CD4-positive, alpha-beta T cell (primary cell): Measurements from ENCODE around the gene TMEM233. TPM values are rescaled to one million over a fixed set of nuclear protein-coding genes. Genes with fewer than 3 reads are reported as not detected.

Source experiments
- ATAC-seq: fragments of 200-7000 bp; cut with Tn5 transposase; one replicate; pipeline ENCODE4 v1.10.0; 2022; ENCODE audit warnings: mild to moderate bottlenecking; ENCODE audit not compliant: poor library complexity
- CTCF ChIA-PET: fragments of 350-600 bp; sonication (Branson Sonifier 250); formaldehyde crosslinking; loops from one replicate; lab custom pipeline; 2021; ENCODE audit warnings: antibody characterized with exemption, inconsistent platforms; lab: Charles Lee
- POLR2A ChIA-PET: fragments of 350-600 bp; sonication (Branson Sonifier 250); formaldehyde crosslinking; loops from one replicate; lab custom pipeline; 2021; ENCODE audit warnings: antibody characterized with exemption, inconsistent platforms; lab: Charles Lee
- DNase-seq, 14 experiments: peaks; one replicate each; pipeline ENCODE4 v3.0.0-alpha.2; 2013 to 2020; ENCODE audit warnings: mixed read lengths in 2 of 14
- H3K27ac ChIP-seq, 2 donors: one replicate each; pipeline versions ENCODE4 v1.5.1 to v1.7.0; 2013; ENCODE audit warnings: low read length in 2 of 2, low read depth in 1 of 2, mild to moderate bottlenecking in 1 of 2
- H3K27me3 ChIP-seq, 2 experiments: 1 replicate in 1 of 2; 2 replicates in 1 of 2; pipeline versions ENCODE4 v1.6.1 to v1.7.0; 2013; ENCODE audit warnings: low read length in 2 of 2, control low read depth in 1 of 2, mild to moderate bottlenecking in 1 of 2, moderate library complexity in 1 of 2; ENCODE audit not compliant: insufficient read depth in 2 of 2, control insufficient read depth in 1 of 2
- H3K36me3 ChIP-seq: one replicate; pipeline ENCODE4 v1.6.1; 2013; ENCODE audit warnings: low read length, control low read depth; ENCODE audit not compliant: insufficient read depth
- H3K4me1 ChIP-seq: one replicate; pipeline ENCODE4 v1.6.1; 2013; ENCODE audit warnings: low read length, control low read depth; ENCODE audit not compliant: insufficient read depth
- H3K4me3 ChIP-seq: one replicate; pipeline ENCODE4 v1.5.1; 2013; ENCODE audit warnings: mild to moderate bottlenecking, low read length, moderate library complexity
- H3K9me3 ChIP-seq, 2 experiments: 1 replicate in 1 of 2; 2 replicates in 1 of 2; pipeline versions ENCODE4 v1.6.1 to v1.7.0; 2013; ENCODE audit warnings: low read length in 2 of 2, mild to moderate bottlenecking in 2 of 2, control low read depth in 1 of 2, moderate library complexity in 1 of 2; ENCODE audit not compliant: control insufficient read depth in 1 of 2, insufficient read depth in 1 of 2
- H3K27ac Mint-ChIP-seq: one replicate; pipeline ENCODE4 v1.8.0; 2020; ENCODE audit warnings: mixed read lengths
- H3K27me3 Mint-ChIP-seq: one replicate; pipeline ENCODE4 v1.8.0; 2021; ENCODE audit warnings: mixed read lengths
- H3K36me3 Mint-ChIP-seq: one replicate; pipeline ENCODE4 v1.8.0; 2021; ENCODE audit warnings: low read depth, mixed read lengths
- H3K4me1 Mint-ChIP-seq: one replicate; pipeline ENCODE4 v1.8.0; 2021; ENCODE audit warnings: low read depth, mixed read lengths
- H3K4me3 Mint-ChIP-seq: one replicate; pipeline ENCODE4 v1.8.0; 2020; ENCODE audit warnings: mild to moderate bottlenecking, mixed read lengths
- H3K9me3 Mint-ChIP-seq: one replicate; pipeline ENCODE4 v1.8.0; 2020; ENCODE audit warnings: mixed read lengths
- CTCF ChIP-seq: fragments of 200-600 bp; IDR thresholded peaks from one replicate; pipeline ENCODE4 v1.8.0; 2022; ENCODE audit warnings: antibody characterized with exemption, mild to moderate bottlenecking
- intact Hi-C, 2 experiments: fragments of 100-400 bp; cut with DNase I in 1 of 2; cut with micrococcal nuclease in 1 of 2; formaldehyde crosslinking; loops; one replicate each; pipeline versions ENCODE4 v1.15.1 to v1.9.0; 2023 to 2025; cut with DNase I, micrococcal nuclease
- total RNA-seq, 174 experiments: library from RNA in 2 of 174; stranded (reverse) in 2 of 174; gene quantifications; one replicate each; pipeline ENCODE4 v1.2.3 and lab custom pipeline; 2021 to 2026

Gene TMEM233
- total RNA-seq, 2 experiments from 2014 or later, result not detected

GRCh38 chr12:119664642-119665041 lies 71.1 kb downstream of the TMEM233 start:
- Histone ChIP-seq H3K27ac (no peak overlapping the region), H3K4me1 (peaks cover 18% of the 10 kb centered on the region), H3K27me3 (no peaks in the 10 kb centered on the region), H3K36me3 (no peaks in the 10 kb centered on the region), H3K9me3 (no peaks in the 10 kb centered on the region), H3K4me3 (no peak overlapping the region)
- peaks cover 34% of the 10 kb centered on the region for H3K4me1 Mint-ChIP-seq
- H3K36me3 Mint-ChIP-seq, result peaks cover 5% of the 10 kb centered on the region
- CTCF ChIA-PET, result no interaction called here
- H3K27ac Mint-ChIP-seq, result no peak overlapping the region
- H3K27me3 Mint-ChIP-seq, result no peaks in the 10 kb centered on the region
- no peak for DNase-seq
- no peaks in the 10 kb centered on the region for H3K9me3 Mint-ChIP-seq
- H3K4me3 Mint-ChIP-seq, result no peak overlapping the region
- ATAC-seq, result no peak
- no peak for TF ChIP-seq CTCF
- POLR2A ChIA-PET, result no interaction called here
- intact Hi-C loops, result loop anchor here in 1 of 2 experiments (5.0 to 10.0 kb wide), 3 partner anchors 210 to 1290 kb away; partner anchors contain the start of genes CIT, SUDS3 and TAOK3

- ATAC-seq (no peak), DNase-seq (no peak)
- H3K36me3 ChIP-seq, result peaks cover 3% of the 10 kb centered on the region
- H3K4me3 ChIP-seq, result no peak overlapping the region
- Mint-ChIP-seq H3K4me3 (peak overlapping the region; percentile 17), H3K27ac (no peak overlapping the region), H3K4me1 (peaks cover 36% of the 10 kb centered on the region), H3K27me3 (no peaks in the 10 kb centered on the region), H3K36me3 (peaks cover 11% of the 10 kb centered on the region), H3K9me3 (no peaks in the 10 kb centered on the region)
- intact Hi-C loops, result loop anchor here in 1 of 2 experiments (5.0 to 10.0 kb wide), 3 partner anchors 209 to 1291 kb away; partner anchors contain the start of genes CIT, SUDS3 and TAOK3
- no peaks in the 10 kb centered on the region for H3K27me3 ChIP-seq
- H3K27ac ChIP-seq, result no peak overlapping the region
- CTCF ChIA-PET, result no interaction called here
- no peak for TF ChIP-seq CTCF
- POLR2A ChIA-PET, result no interaction called here
- peaks cover 22% of the 10 kb centered on the region for H3K4me1 ChIP-seq
- H3K9me3 ChIP-seq, result no peaks in the 10 kb centered on the region
Measured at GRCh38 chr12:119665164-119665929, 71.8 kb downstream of the TMEM233 start.

GRCh38 chr12:119666226-119666795 lies 72.7 kb downstream of the TMEM233 start:
- H3K9me3 Mint-ChIP-seq, result no peaks in the 10 kb centered on the region
- no peak overlapping the region for H3K4me3 ChIP-seq
- peak overlapping the region; percentile 92 for H3K4me3 Mint-ChIP-seq

More at GRCh38 chr12:119666226-119666795, 72.7 kb downstream of the TMEM233 start:
- Histone ChIP-seq H3K27ac (no peak overlapping the region), H3K27me3 (no peaks in the 10 kb centered on the region), H3K9me3 (no peaks in the 10 kb centered on the region), H3K36me3 (peaks cover 5% of the 10 kb centered on the region), H3K4me1 (peaks cover 22% of the 10 kb centered on the region)
- no peak for TF ChIP-seq CTCF
- H3K27me3 Mint-ChIP-seq, result no peaks in the 10 kb centered on the region
- H3K27ac Mint-ChIP-seq, result peak overlapping the region; percentile 93
- ChIA-PET POLR2A (interaction anchor here (0.7 kb wide), 1 partner anchor 1224 kb away, joined by 3 read pairs; no protein-coding TSS in a partner anchor), CTCF (no interaction called here)
- ATAC-seq, result no peak
- intact Hi-C loops, result loop anchor here (2.0 to 10.0 kb wide), 5 partner anchors 208 to 1292 kb away; partner anchors contain the start of genes CIT (in 1 of the 2), SUDS3 (in 1 of the 2) and TAOK3 (in 1 of the 2)
- peak in 1 of 14 experiments; percentile 13 for DNase-seq
- peaks cover 21% of the 10 kb centered on the region for H3K36me3 Mint-ChIP-seq
- peaks cover 46% of the 10 kb centered on the region for H3K4me1 Mint-ChIP-seq
